Erythroblast (primary cell): ENCODE measurements around the gene DHRS1.

ENCODE experiments used
- DNase-seq, 2 experiments: peaks; one replicate each; lab custom pipeline; 2025; lab: John Stamatoyannopoulos, UW
- GATA1 ChIP-seq: IDR thresholded peaks from 2 replicates; pipeline ENCODE4 v1.6.1; 2011; ENCODE audit warnings: low read depth, mild to moderate bottlenecking, control low read depth, low read length, moderate library complexity
- POLR2A ChIP-seq: IDR thresholded peaks from 2 replicates; pipeline ENCODE4 v1.6.1; 2011; ENCODE audit warnings: mild to moderate bottlenecking, low read length

The DHRS1 gene

GRCh38 chr14:24277606-24278321, 21.8 kb downstream of the DHRS1 start:
- TF ChIP-seq POLR2A (no peak), GATA1 (no peak)
- DNase-seq = no peak

GRCh38 chr14:24277071-24277470, 22.5 kb downstream of the DHRS1 start:
- no peak for TF ChIP-seq POLR2A
- TF ChIP-seq GATA1 = no peak
- DNase-seq = no peak

- DNase-seq = peak; percentile 56 to 74
- no peak for TF ChIP-seq GATA1
- no peak for TF ChIP-seq POLR2A
Measured at GRCh38 chr14:24274101-24274543, 25.5 kb downstream of the DHRS1 start.

- no peak for TF ChIP-seq POLR2A
- TF ChIP-seq GATA1 = no peak
- DNase-seq = peak; percentile 23
Measured at GRCh38 chr14:24273422-24273998, 26.1 kb downstream of the DHRS1 start.

GRCh38 chr14:24272467-24272866, 27.1 kb downstream of the DHRS1 start:
- TF ChIP-seq GATA1 (no peak), POLR2A (no peak)
- no peak for DNase-seq

- TF ChIP-seq GATA1 (no peak), POLR2A (peak; percentile 52)
- DNase-seq = no peak
Measured at GRCh38 chr14:24271834-24272263, 27.7 kb downstream of the DHRS1 start.

GRCh38 chr14:24271134-24271833, 28.3 kb downstream of the DHRS1 start, which contains the start of gene RABGGTA:
Gene RABGGTA (minus strand): TSS chr14:24271597. CDS start chr14:24271115, 482 bp downstream.
- no peak for TF ChIP-seq GATA1
- TF ChIP-seq POLR2A = peak; percentile 81
- DNase-seq = peak; percentile 93 to 96

GRCh38 chr14:24270537-24271133, 28.9 kb downstream of the DHRS1 start:
- DNase-seq = no peak
- TF ChIP-seq GATA1 (no peak), POLR2A (no peak)

GRCh38 chr14:24269910-24270536, 29.6 kb downstream of the DHRS1 start:
- no peak for TF ChIP-seq POLR2A
- no peak for DNase-seq

GRCh38 chr14:24269368-24269767, 30.2 kb downstream of the DHRS1 start:
- TF ChIP-seq GATA1 = no peak
- TF ChIP-seq POLR2A = no peak
- no peak for DNase-seq

GRCh38 chr14:24268225-24268624, 31.4 kb downstream of the DHRS1 start:
- TF ChIP-seq GATA1 (no peak), POLR2A (no peak)
- DNase-seq = no peak

- no peak for TF ChIP-seq POLR2A
- no peak for TF ChIP-seq GATA1
- DNase-seq = no peak
Measured at GRCh38 chr14:24267516-24267915, 32.1 kb downstream of the DHRS1 start.
